Measurements from ENCODE around the gene RALA. TPM values are rescaled to one million over a fixed set of nuclear protein-coding genes. Genes with fewer than 3 reads are reported as not detected.

Gene RALA
- total and polyA plus RNA-seq, 10 of the 15 experiments (the other 5 are each of a cell fraction or from before 2014, with no cell fraction given): 7.5 to 53.3 (median 23.1) TPM

DNA sequence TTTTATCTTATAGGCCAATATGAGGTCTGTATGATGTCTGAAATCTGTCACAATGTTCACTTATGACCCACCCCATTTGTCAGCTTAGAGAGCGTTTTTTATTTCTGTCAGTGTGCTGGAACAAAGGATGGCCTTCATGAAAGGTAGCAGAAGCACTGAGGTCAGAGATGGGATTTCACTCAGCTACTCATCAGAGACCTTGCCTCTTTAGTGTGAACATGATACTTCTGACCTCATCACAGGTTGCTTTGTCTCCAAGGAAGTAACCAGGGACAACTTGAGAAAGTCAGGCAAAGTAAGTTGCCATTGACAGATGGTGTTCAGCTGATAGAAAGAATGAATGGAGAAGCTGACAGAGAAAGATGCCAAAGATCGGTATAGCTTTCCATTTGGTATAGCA lies 40.8 kb upstream of the RALA start (continued):
- TF ChIP-seq, protein P1, sequence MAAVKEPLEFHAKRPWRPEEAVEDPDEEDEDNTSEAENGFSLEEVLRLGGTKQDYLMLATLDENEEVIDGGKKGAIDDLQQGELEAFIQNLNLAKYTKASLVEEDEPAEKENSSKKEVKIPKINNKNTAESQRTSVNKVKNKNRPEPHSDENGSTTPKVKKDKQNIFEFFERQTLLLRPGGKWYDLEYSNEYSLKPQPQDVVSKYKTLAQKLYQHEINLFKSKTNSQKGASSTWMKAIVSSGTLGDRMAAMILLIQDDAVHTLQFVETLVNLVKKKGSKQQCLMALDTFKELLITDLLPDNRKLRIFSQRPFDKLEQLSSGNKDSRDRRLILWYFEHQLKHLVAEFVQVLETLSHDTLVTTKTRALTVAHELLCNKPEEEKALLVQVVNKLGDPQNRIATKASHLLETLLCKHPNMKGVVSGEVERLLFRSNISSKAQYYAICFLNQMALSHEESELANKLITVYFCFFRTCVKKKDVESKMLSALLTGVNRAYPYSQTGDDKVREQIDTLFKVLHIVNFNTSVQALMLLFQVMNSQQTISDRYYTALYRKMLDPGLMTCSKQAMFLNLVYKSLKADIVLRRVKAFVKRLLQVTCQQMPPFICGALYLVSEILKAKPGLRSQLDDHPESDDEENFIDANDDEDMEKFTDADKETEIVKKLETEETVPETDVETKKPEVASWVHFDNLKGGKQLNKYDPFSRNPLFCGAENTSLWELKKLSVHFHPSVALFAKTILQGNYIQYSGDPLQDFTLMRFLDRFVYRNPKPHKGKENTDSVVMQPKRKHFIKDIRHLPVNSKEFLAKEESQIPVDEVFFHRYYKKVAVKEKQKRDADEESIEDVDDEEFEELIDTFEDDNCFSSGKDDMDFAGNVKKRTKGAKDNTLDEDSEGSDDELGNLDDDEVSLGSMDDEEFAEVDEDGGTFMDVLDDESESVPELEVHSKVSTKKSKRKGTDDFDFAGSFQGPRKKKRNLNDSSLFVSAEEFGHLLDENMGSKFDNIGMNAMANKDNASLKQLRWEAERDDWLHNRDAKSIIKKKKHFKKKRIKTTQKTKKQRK (IDR thresholded peaks at IDR 0.05; ENCODE audit: low read depth, low read length): no peak
- TF ChIP-seq, protein P2, sequence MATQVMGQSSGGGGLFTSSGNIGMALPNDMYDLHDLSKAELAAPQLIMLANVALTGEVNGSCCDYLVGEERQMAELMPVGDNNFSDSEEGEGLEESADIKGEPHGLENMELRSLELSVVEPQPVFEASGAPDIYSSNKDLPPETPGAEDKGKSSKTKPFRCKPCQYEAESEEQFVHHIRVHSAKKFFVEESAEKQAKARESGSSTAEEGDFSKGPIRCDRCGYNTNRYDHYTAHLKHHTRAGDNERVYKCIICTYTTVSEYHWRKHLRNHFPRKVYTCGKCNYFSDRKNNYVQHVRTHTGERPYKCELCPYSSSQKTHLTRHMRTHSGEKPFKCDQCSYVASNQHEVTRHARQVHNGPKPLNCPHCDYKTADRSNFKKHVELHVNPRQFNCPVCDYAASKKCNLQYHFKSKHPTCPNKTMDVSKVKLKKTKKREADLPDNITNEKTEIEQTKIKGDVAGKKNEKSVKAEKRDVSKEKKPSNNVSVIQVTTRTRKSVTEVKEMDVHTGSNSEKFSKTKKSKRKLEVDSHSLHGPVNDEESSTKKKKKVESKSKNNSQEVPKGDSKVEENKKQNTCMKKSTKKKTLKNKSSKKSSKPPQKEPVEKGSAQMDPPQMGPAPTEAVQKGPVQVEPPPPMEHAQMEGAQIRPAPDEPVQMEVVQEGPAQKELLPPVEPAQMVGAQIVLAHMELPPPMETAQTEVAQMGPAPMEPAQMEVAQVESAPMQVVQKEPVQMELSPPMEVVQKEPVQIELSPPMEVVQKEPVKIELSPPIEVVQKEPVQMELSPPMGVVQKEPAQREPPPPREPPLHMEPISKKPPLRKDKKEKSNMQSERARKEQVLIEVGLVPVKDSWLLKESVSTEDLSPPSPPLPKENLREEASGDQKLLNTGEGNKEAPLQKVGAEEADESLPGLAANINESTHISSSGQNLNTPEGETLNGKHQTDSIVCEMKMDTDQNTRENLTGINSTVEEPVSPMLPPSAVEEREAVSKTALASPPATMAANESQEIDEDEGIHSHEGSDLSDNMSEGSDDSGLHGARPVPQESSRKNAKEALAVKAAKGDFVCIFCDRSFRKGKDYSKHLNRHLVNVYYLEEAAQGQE (IDR thresholded peaks at IDR 0.05; ENCODE audit: low read depth, low read length): no peak
- TF ChIP-seq HCFC1 (IDR thresholded peaks at IDR 0.05; ENCODE audit: low read length): no peak
- TF ChIP-seq MYB (IDR thresholded peaks at IDR 0.05; ENCODE audit: borderline replicate concordance, low read depth, low read length): no peak

GRCh38 chr7:39583539-39583938 lies 39.8 kb upstream of the RALA start:
- no peaks in the 10 kb centered on the region for H3K9me3 ChIP-seq (replicated peaks; ENCODE audit: control insufficient read depth, insufficient read depth, low read length)
- no peak for DNase-seq (ENCODE audit: low read depth, low spot score)
- in situ Hi-C loops (cut with MboI) (loop anchor here (5.0 kb wide), 1 partner anchor 164 kb away; no protein-coding TSS in a partner anchor), intact Hi-C loops (cut with micrococcal nuclease; ENCODE audit: unreplicated experiment) (loop anchor here (5.0 kb wide), 1 partner anchor 369 kb away; the partner anchor contains the start of gene CDK13)
- ATAC-seq: no peak
- SMC1A ChIA-PET (ENCODE audit: uncharacterized antibody, unreplicated experiment): interaction anchor here (0.8 to 9.7 kb wide), 6 partner anchors 9 to 163 kb away, joined by 3 to 366 read pairs (median 36); partner anchors contain the start of gene RALA
- BruUV-seq (replicated peaks): no TSS peak
- CTCF ChIA-PET: interaction anchor here (1.1 to 7.4 kb wide), 3 partner anchors 51 to 161 kb away, joined by 3 to 612 read pairs (median 90); no protein-coding TSS in a partner anchor
- no peak overlapping the region for H3K9ac ChIP-seq (ENCODE audit: control insufficient read depth, insufficient read depth, low read length)
- no peaks in the 10 kb centered on the region for H3K79me2 ChIP-seq (ENCODE audit: control insufficient read depth, insufficient read depth, low read length)
- no peaks in the 10 kb centered on the region for H3K27me3 ChIP-seq (replicated peaks in 1 of 2; ENCODE audit: control insufficient read depth in 2 of 2, insufficient read depth in 2 of 2, low read length in 1 of 2)
- RAD21 ChIA-PET (ENCODE audit: unreplicated experiment): interaction anchor here (7.7 kb wide), 1 partner anchor 158 kb away, joined by 410 read pairs; no protein-coding TSS in a partner anchor
- WGBS (ENCODE audit: insufficient coverage, insufficient replicate concordance, low lambda C conversion rate, missing lambda C conversion rate): 69% methylated on average over 2 of the region's 2 CpGs
- POLR2A ChIA-PET: interaction anchor here (1.3 kb wide), 1 partner anchor 39 kb away, joined by 3 read pairs; the partner anchor contains the start of gene RALA
- no peak overlapping the region for H3K27ac ChIP-seq (ENCODE audit: control insufficient read depth, insufficient read depth)
- H3K36me3 ChIP-seq (ENCODE audit: control insufficient read depth in 2 of 2, insufficient read depth in 2 of 2, low read length in 1 of 2): no peaks in the 10 kb centered on the region; a peak in 1 of 4 replicates
- no peak overlapping the region for H2AFZ ChIP-seq (ENCODE audit: control insufficient read depth, low read depth, low read length)
- no peak for FAIRE-seq
- no peaks in the 10 kb centered on the region for H4K20me1 ChIP-seq (ENCODE audit: control insufficient read depth, insufficient read depth)
- H3K4me2 ChIP-seq (ENCODE audit: control insufficient read depth, insufficient read depth): no peak overlapping the region
- H3K4me1 ChIP-seq (ENCODE audit: control insufficient read depth, insufficient read depth, low read length): no peaks in the 10 kb centered on the region
- no peak overlapping the region for H3K4me3 ChIP-seq
- TF ChIP-seq GABPA (IDR thresholded peaks at IDR 0.05; ENCODE audit: low read depth): no peak
- TF ChIP-seq ATF7 (IDR thresholded peaks at IDR 0.05; ENCODE audit: low read depth): no peak
- no peak for TF ChIP-seq ASH2L (IDR thresholded peaks at IDR 0.05; ENCODE audit: borderline replicate concordance, low read depth)
- no peak for TF ChIP-seq JUNB (IDR thresholded peaks at IDR 0.05)
- TF ChIP-seq SREBF2 (IDR thresholded peaks at IDR 0.05; ENCODE audit: low read length): no peak
- no peak for TF ChIP-seq BHLHE40 (IDR thresholded peaks at IDR 0.05; ENCODE audit: borderline replicate concordance in 1 of 2, low read depth in 2 of 2, low read length in 1 of 2)
- no peak for TF ChIP-seq SMAD5 (IDR thresholded peaks at IDR 0.05; ENCODE audit: low read depth)
- TF ChIP-seq TARDBP (IDR thresholded peaks at IDR 0.05; ENCODE audit: borderline replicate concordance): no peak
- no peak for TF ChIP-seq MEF2A (IDR thresholded peaks at IDR 0.05; ENCODE audit: insufficient read depth, low read depth, low read length)
- no peak for TF ChIP-seq CHD2 (IDR thresholded peaks at IDR 0.05; ENCODE audit: borderline replicate concordance, low read depth, low read length)
- no peak for TF ChIP-seq GATAD2B (conservative IDR thresholded peaks at IDR 0.05; ENCODE audit: low read depth)
- TF ChIP-seq ZSCAN29 (IDR thresholded peaks at IDR 0.05): no peak
- TF ChIP-seq EZH2 (IDR thresholded peaks at IDR 0.05; ENCODE audit: borderline replicate concordance, control insufficient read depth, low read depth, low read length): no peak
- no peak for TF ChIP-seq NRF1 (conservative IDR thresholded peaks at IDR 0.05; ENCODE audit: low read depth, low read length)
